Fibroblast of lung (primary cell): ENCODE data around the gene ANO4.

Experiments
- CTCF ChIP-seq, 2 donors: IDR thresholded peaks in 1 of 2; conservative IDR thresholded peaks in 1 of 2; 1 replicate in 1 of 2; 2 replicates in 1 of 2; pipeline ENCODE4 v1.5.1; 2011 to 2012; ENCODE audit warnings: low read length in 2 of 2, control low read depth in 1 of 2, inconsistent platforms in 1 of 2, low read depth in 1 of 2, mild to moderate bottlenecking in 1 of 2
- EZH2 ChIP-seq: IDR thresholded peaks from 2 replicates; pipeline ENCODE4 v1.5.1; 2012; ENCODE audit warnings: low read length, control low read depth, mild to moderate bottlenecking; ENCODE audit errors: missing control alignments

GRCh38 chr12:100826323-100826722 lies 31.7 kb downstream of the ANO4 start:
- TF ChIP-seq CTCF (conservative IDR thresholded peaks at IDR 0.05 in 1 of 2, IDR thresholded peaks at IDR 0.05 in 1 of 2; ENCODE audit: low read depth in 1 of 2, low read length in 2 of 2) (no peak), EZH2 (no peak)
